K562 treated with DMSO at 1 percent for 4 hours (cell line): ENCODE results near the gene TFRC. TPM values are rescaled to one million over a fixed set of nuclear protein-coding genes. Genes with fewer than 3 reads are reported as not detected.

Source experiments
- total RNA-seq: library from RNA; unstranded; fragments of 300-600 nt; gene quantifications from 2 replicates; pipeline ENCODE4 v1.2.3, GENCODE V29; 2022; ENCODE audit not compliant: insufficient read depth

The TFRC gene
- total RNA-seq, result 81.4 and 148 TPM in 2 replicates

DNA sequence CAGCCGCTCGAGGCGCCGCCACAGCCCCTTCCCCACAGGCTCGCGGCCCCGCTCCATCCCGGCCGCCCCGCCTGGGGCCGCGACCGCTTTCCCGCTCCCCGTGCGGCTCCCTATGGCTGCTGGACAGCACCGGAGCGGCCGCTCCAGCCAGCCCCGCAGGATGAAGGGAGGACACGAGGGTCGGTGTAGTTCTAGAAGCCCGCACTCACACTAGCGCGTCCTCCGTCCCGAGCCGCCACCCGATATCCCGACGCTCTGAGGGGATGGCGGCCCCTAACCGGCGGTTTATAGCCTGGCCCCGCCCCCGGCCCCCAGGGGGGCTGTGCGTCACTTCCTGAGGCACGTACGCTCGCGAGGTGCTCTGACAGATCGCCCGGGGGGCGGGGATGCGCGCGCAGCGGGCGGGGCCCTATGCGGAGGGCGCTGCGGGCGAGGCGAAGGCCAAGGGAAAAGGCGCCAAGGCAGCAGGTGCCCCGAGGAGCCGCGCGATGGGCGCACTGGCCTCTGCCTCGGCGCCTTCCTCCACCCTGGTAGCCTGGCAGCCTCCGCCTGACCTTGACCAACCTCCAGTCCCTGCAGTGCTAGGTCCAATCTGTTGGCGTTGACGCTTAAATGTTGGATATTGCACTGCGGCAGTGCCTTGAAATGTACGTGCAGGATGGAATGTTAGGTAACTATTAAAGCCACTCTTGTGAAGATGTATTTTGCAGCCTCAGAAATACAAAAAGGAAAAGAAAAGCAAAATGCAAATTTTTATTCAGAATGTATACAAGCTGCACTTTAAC is at the start of gene TFRC:
Gene TFRC, minus strand, starts transcription at position 257 of the 785 bp plus-strand sequence. CDS start 4,991 bp downstream, outside the sequence.

Other genes with a start within 250 kb of the TFRC start
- 15.5 and 21.3 TPM in 2 replicates for gene TNK2, start 173.5 kb downstream of the TFRC start, total RNA-seq
- 4.0 and 8.2 TPM in 2 replicates for gene ZDHHC19, start 129.3 kb upstream of the TFRC start, total RNA-seq
- 1.5 TPM in 1 of 2 replicates, not detected in the other for gene SLC51A, start 134.4 kb upstream of the TFRC start, total RNA-seq
- 32.3 and 38.4 TPM in 2 replicates for gene PCYT1A, start 205.6 kb upstream of the TFRC start, total RNA-seq
- gene DYNLT2B, start 236.2 kb upstream of the TFRC start, total RNA-seq, result 6.1 and 17.6 TPM in 2 replicates